B cell (primary cell): ENCODE measurements around the gene CALD1. TPM values are rescaled to one million over a fixed set of nuclear protein-coding genes. Genes with fewer than 3 reads are reported as not detected.

Source experiments
- ATAC-seq: fragments of 200-7000 bp; cut with Tn5 transposase; one replicate; pipeline ENCODE4 v1.10.0; 2021; ENCODE audit warnings: low read depth, mild to moderate bottlenecking, moderate number of reproducible peaks, moderate library complexity
- CTCF ChIA-PET: fragments of 350-600 bp; sonication (Branson Sonifier 250); formaldehyde crosslinking; loops from one replicate; lab custom pipeline; 2021; ENCODE audit warnings: antibody characterized with exemption, inconsistent platforms; lab: Charles Lee
- POLR2A ChIA-PET: fragments of 350-600 bp; sonication (Branson Sonifier 250); formaldehyde crosslinking; loops from one replicate; lab custom pipeline; 2021; ENCODE audit warnings: antibody characterized with exemption; lab: Charles Lee
- DNase-seq: peaks from one replicate; pipeline ENCODE4 v3.0.0; 2013
- H2AFZ ChIP-seq: 2 replicates; pipeline ENCODE4 v1.6.1; 2012; ENCODE audit warnings: mild to moderate bottlenecking, low read depth, low read length; ENCODE audit not compliant: insufficient read depth, poor library complexity, severe bottlenecking
- H3K27ac ChIP-seq, 2 donors: 1 replicate in 1 of 2; 2 replicates in 1 of 2; pipeline ENCODE4 v1.5.1; 2012 to 2013; ENCODE audit warnings: low read length in 2 of 2, mild to moderate bottlenecking in 2 of 2, moderate library complexity in 1 of 2
- H3K27me3 ChIP-seq, 4 experiments: fragments of 200-600 bp in 1 of 4; sonication (generic) in 1 of 4; replicated peaks in 1 of 4; 1 replicate in 2 of 4; 2 replicates in 2 of 4; pipeline versions ENCODE4 v1.6.1 to v1.7.0; 2013 to 2016; ENCODE audit warnings: low read length in 3 of 4, mild to moderate bottlenecking in 2 of 4, mixed read lengths in 1 of 4, moderate library complexity in 1 of 4; ENCODE audit not compliant: insufficient read depth in 4 of 4, control insufficient read depth in 3 of 4; ENCODE audit errors: control extremely low read depth in 1 of 4
- H3K36me3 ChIP-seq, 2 experiments: replicated peaks in 1 of 2; 1 replicate in 1 of 2; 2 replicates in 1 of 2; pipeline versions ENCODE4 v1.6.1 to v1.7.1; 2013; ENCODE audit warnings: low read length in 1 of 2; ENCODE audit not compliant: insufficient read depth in 2 of 2, control insufficient read depth in 1 of 2; ENCODE audit errors: control extremely low read depth in 1 of 2, extremely low read depth in 1 of 2
- H3K4me1 ChIP-seq, 2 donors: fragments of 200-600 bp in 1 of 2; sonication (generic) in 1 of 2; 1 replicate in 1 of 2; 2 replicates in 1 of 2; pipeline versions ENCODE4 v1.5.1 to v1.6.1; 2013 to 2017; ENCODE audit warnings: low read length in 2 of 2; ENCODE audit not compliant: control insufficient read depth in 2 of 2, insufficient read depth in 2 of 2
- H3K4me2 ChIP-seq: replicated peaks from 2 replicates; pipeline ENCODE3; 2012; ENCODE audit warnings: mild to moderate bottlenecking, low read depth, low read length; ENCODE audit not compliant: poor library complexity, severe bottlenecking
- H3K4me3 ChIP-seq, 5 experiments: fragments of 200-600 bp in 1 of 5; sonication (generic) in 1 of 5; 1 replicate in 3 of 5; 2 replicates in 2 of 5; pipeline versions ENCODE4 v1.5.1 to v1.7.0; 2011 to 2016; ENCODE audit warnings: low read length in 4 of 5, mild to moderate bottlenecking in 4 of 5, low read depth in 2 of 5, control low read depth in 1 of 5, moderate library complexity in 1 of 5; ENCODE audit not compliant: insufficient read depth in 1 of 5; ENCODE audit errors: control extremely low read depth in 1 of 5, extremely low read depth in 1 of 5
- H3K79me2 ChIP-seq: fragments of 200-600 bp; sonication (generic); one replicate; pipeline ENCODE4 v1.6.0; 2016; ENCODE audit warnings: low read length; ENCODE audit not compliant: control insufficient read depth, insufficient read depth
- H3K9ac ChIP-seq: fragments of 200-600 bp; sonication (generic); 2 replicates; pipeline ENCODE4 v1.6.1; 2017; ENCODE audit warnings: mild to moderate bottlenecking, low read length, moderate library complexity
- H3K9me3 ChIP-seq, 3 donors: one replicate each; pipeline versions ENCODE4 v1.6.1 to v1.7.1; 2013; ENCODE audit warnings: low read length in 2 of 3; ENCODE audit not compliant: control insufficient read depth in 2 of 3, insufficient read depth in 1 of 3; ENCODE audit errors: control extremely low read depth in 1 of 3
- H4K20me1 ChIP-seq: 2 replicates; pipeline ENCODE4 v1.6.0; 2012; ENCODE audit warnings: mild to moderate bottlenecking, low read length; ENCODE audit not compliant: insufficient read depth, control insufficient read depth, poor library complexity, severe bottlenecking
- H3K27ac Mint-ChIP-seq: one replicate; pipeline ENCODE4 v1.8.0; 2021; ENCODE audit warnings: mixed read lengths
- H3K27me3 Mint-ChIP-seq: one replicate; pipeline ENCODE4 v1.8.0; 2021; ENCODE audit warnings: mixed read lengths
- H3K4me1 Mint-ChIP-seq: one replicate; pipeline ENCODE4 v1.8.0; 2021; ENCODE audit warnings: mixed read lengths
- H3K4me3 Mint-ChIP-seq: one replicate; pipeline ENCODE4 v1.8.0; 2021; ENCODE audit warnings: mixed read lengths
- H3K9me3 Mint-ChIP-seq: one replicate; pipeline ENCODE4 v1.8.0; 2022; ENCODE audit warnings: mixed read lengths; ENCODE audit not compliant: insufficient read depth
- EZH2 ChIP-seq: IDR thresholded peaks from 2 replicates; pipeline ENCODE4 v1.6.1; 2012; ENCODE audit warnings: borderline replicate concordance, low read depth, mild to moderate bottlenecking, moderate library complexity, low read length; ENCODE audit not compliant: insufficient read depth, poor library complexity, severe bottlenecking
- WGBS: methylation state at CpG from one replicate; pipeline ENCODE4 v1.1.5; 2013; ENCODE audit warnings: missing lambda C conversion rate; ENCODE audit not compliant: insufficient coverage; 5-methylcytosine and 5-hydroxymethylcytosine counted together
- intact Hi-C: fragments of 100-400 bp; cut with micrococcal nuclease; formaldehyde crosslinking; loops from one replicate; pipeline ENCODE4 v1.10.0; 2022
- polyA plus RNA-seq: library from polyadenylated mRNA; depleted of rRNA; stranded (reverse); fragments of >200 nt; gene quantifications from 2 replicates; pipeline ENCODE4 v1.2.3, GENCODE V29; 2012
- total RNA-seq, 2 donors: library from RNA; stranded (reverse); fragments of 120-200 nt in 1 of 2; gene quantifications; 1 replicate in 1 of 2; 2 replicates in 1 of 2; pipeline versions ENCODE4 v1.2.3 to v1.2.4, GENCODE V29; 2013 to 2022
- TF ChIP-seq, protein P1 (sequence below): fragments of 200-600 bp; IDR thresholded peaks from one replicate; pipeline ENCODE4 v1.8.0; 2022; ENCODE audit warnings: antibody characterized with exemption, mild to moderate bottlenecking

The CALD1 gene
- total and polyA plus RNA-seq, 2 donors (not counting 1 experiment from before 2014, with no cell fraction given), result 0.18 to 0.69 TPM

DNA sequence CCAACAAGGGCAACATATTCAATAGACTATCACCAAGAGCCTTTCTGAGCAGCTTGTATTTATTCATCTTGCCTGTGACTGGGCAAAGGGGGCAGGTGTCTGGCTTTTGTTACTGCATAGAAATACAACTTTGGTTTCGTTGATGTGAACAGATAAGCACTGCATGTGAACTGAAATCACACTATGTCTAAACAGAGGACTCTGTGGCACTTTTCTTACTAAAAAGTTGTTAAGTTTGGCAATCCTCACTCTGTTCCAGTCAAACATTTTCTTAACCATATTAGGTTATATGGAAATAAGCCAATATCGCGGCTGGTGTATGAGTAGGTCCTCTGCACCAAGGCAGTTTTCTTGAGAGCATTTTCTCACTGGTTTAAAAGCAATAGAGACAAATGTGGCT, 48.5 kb downstream of the CALD1 start:
- Histone ChIP-seq H4K20me1 (no peaks in the 10 kb centered on the region), H3K36me3 (no peaks in the 10 kb centered on the region), H3K4me1 (no peaks in the 10 kb centered on the region), H3K27me3 (no peaks in the 10 kb centered on the region), H3K27ac (no peak overlapping the region), H2AFZ (no peak overlapping the region), H3K9me3 (no peaks in the 10 kb centered on the region), H3K79me2 (no peaks in the 10 kb centered on the region), H3K4me3 (no peak overlapping the region), H3K4me2 (no peak overlapping the region), H3K9ac (no peak overlapping the region)
- no peaks in the 10 kb centered on the region for H3K4me1 Mint-ChIP-seq
- DNase-seq (no peak), ATAC-seq (no peak)
- intact Hi-C loops, result no loop called here
- WGBS, result no CpG with 5 or more reads among the region's 3 CpGs
- ChIA-PET CTCF (no interaction called here), POLR2A (no interaction called here)
- no peak overlapping the region for H3K4me3 Mint-ChIP-seq
- H3K27ac Mint-ChIP-seq, result no peak overlapping the region
- H3K27me3 Mint-ChIP-seq, result peaks cover 17% of the 10 kb centered on the region
- H3K9me3 Mint-ChIP-seq, result no peaks in the 10 kb centered on the region
- TF ChIP-seq EZH2, result no peak
- TF ChIP-seq, protein P1, sequence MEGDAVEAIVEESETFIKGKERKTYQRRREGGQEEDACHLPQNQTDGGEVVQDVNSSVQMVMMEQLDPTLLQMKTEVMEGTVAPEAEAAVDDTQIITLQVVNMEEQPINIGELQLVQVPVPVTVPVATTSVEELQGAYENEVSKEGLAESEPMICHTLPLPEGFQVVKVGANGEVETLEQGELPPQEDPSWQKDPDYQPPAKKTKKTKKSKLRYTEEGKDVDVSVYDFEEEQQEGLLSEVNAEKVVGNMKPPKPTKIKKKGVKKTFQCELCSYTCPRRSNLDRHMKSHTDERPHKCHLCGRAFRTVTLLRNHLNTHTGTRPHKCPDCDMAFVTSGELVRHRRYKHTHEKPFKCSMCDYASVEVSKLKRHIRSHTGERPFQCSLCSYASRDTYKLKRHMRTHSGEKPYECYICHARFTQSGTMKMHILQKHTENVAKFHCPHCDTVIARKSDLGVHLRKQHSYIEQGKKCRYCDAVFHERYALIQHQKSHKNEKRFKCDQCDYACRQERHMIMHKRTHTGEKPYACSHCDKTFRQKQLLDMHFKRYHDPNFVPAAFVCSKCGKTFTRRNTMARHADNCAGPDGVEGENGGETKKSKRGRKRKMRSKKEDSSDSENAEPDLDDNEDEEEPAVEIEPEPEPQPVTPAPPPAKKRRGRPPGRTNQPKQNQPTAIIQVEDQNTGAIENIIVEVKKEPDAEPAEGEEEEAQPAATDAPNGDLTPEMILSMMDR, result no peak

DNA sequence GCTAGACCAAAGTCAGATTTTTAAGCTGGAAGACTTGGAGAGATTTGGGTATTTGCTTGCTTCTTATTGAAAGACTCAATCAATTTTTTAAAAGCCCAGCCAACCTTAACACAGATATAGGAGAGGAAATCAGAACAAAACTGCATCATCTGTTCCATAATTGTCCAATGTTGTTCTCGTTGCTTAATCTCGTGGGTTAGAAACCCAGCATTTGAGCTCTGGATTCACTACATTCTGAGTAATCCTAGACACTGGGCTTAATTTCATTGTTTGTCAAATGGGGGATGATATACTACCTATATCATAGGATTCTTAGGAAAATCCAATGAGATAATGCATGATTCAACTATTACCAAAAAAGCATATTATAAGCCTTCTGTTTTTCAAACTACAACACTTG, 48.9 kb downstream of the CALD1 start:
- WGBS, result no CpG with 5 or more reads among the region's 2 CpGs
- no peak overlapping the region for H3K27ac ChIP-seq
- no peaks in the 10 kb centered on the region for H3K9me3 ChIP-seq
- H3K4me1 ChIP-seq, result no peaks in the 10 kb centered on the region
- no peaks in the 10 kb centered on the region for H3K27me3 ChIP-seq
- intact Hi-C loops, result no loop called here
- H3K4me2 ChIP-seq, result no peak overlapping the region
- Mint-ChIP-seq H3K27ac (no peak overlapping the region), H3K4me1 (no peaks in the 10 kb centered on the region), H3K9me3 (no peaks in the 10 kb centered on the region), H3K4me3 (no peak overlapping the region), H3K27me3 (peaks cover 17% of the 10 kb centered on the region)
- H3K36me3 ChIP-seq, result no peaks in the 10 kb centered on the region
- ATAC-seq (no peak), DNase-seq (no peak)
- H2AFZ ChIP-seq, result no peak overlapping the region
- TF ChIP-seq, protein P1, result no peak
- TF ChIP-seq EZH2, result no peak
- CTCF ChIA-PET, result no interaction called here
- H4K20me1 ChIP-seq, result no peaks in the 10 kb centered on the region
- no peak overlapping the region for H3K4me3 ChIP-seq
- no peak overlapping the region for H3K9ac ChIP-seq
- no peaks in the 10 kb centered on the region for H3K79me2 ChIP-seq
- POLR2A ChIA-PET, result no interaction called here
